NCI-H526 (cell line): ENCODE results near the gene INSYN2B.
"Not testable (repeated sequence)": the region's sequence is repeated elsewhere in the genome, so short reads cannot be mapped to it uniquely, and the experiment has no call there.

Experiments
- DNase-seq, 2 experiments: peaks; one replicate each; lab custom pipeline; 2025; lab: John Stamatoyannopoulos, UW

The INSYN2B gene

DNA sequence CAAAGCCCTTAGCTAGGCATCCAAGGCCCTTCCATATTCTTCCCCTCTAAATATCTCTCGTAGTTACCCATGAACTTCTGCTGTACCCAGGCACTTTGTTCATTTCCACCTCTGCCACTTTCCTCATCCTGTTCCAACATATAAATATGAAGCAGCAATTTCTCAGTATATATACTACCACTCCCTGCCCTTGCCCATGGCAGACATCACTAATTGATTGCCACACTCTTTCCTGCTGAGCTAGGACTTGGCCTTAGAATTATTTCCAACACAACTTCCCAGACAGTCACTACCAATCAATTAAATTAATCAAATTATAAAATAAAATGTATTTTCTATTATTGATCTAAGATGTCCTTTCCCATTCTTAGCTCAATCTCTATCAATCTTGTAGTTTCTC is 8.5 kb downstream of the INSYN2B start:
- no peak for DNase-seq

DNA sequence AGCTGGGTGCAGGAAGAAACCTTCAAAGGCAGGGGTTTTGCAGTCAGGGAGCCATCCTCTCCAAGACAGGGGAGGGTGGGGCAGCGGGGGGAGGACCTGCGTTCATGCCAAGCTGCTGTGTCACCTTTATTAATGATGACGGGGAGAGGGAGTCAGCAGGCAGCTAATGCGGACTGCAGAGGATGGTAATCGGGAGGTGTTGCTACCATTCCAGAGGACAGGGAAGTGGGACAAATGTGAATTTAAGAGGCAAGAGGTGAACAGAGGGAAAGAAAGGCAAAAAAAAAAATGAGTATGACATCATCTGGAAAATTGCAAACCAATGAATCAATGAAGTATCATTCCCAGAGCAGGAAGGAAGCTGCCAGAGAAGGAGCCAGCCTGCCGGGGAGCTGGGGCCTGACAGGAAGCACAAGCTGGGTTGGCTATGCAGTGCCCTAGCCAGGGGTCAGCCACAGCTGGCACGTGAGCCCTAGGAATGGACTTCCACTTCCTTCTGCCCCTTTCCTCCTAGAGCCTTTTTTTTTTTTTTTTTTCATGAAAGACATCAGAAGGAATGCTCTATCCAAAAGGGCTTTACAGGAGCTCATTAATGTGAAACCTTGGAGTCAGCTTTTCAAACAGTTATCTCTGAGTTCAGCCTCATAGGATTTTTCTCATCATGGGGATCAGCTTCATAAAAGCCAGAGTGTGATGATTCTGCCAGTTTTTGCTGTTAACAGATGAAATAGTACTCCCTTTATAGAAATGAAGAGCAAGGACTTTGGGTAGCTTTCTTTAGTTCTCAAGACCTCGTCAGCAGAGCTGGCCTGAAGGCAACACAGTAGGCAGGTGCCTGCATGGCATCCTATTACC is 9.2 kb downstream of the INSYN2B start:
- DNase-seq: no peak

DNA sequence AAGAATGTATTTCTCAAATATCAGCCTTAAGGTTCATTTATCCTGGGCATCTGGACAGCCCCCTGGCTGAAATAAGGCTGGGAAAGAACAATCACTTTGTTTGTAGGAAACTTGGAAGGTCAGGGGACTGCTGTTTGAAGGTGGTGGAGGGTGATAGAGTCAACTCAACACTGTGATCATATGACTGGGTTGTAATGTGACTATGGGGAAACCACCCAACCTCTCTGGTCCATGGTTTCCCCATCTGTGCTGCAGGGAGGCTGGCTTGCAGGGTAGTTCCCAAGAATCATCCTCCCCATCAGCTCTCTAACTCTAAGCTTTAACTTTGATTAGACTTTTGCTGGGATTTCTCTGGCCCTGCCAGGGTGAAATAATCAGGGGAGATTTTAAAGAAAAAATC is 10.0 kb downstream of the INSYN2B start:
- DNase-seq: no peak

- peak; percentile 92 to 94 for DNase-seq
These were observed 16.0 kb downstream of the INSYN2B start for GRCh38 chr5:169964246-169964645.

DNA sequence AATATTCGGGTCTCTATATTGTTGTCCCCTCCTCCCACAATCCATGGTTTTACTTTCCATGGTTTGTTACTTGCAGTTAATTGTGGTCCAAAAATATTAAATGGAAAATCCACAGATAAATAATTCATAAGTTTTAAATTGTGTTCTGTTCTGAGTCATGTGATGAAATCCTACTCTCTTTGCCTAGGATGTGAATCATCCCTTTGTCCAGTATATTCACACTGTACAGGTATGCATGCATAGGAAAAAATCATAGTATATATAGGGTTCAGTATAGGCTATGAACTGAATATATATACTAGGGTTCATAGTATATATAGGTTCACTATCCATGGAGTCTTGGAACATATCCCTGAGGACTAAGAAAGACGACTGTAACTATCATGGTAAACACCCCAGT is 19.6 kb downstream of the INSYN2B start:
- DNase-seq: no peak

- peak; percentile 45 to 82 for DNase-seq
These were observed 22.0 kb downstream of the INSYN2B start for GRCh38 chr5:169958278-169958677.

GRCh38 chr5:169956756-169957155 is 23.5 kb downstream of the INSYN2B start:
- peak; percentile 73 to 74 for DNase-seq

- DNase-seq: no peak
These were observed 24.2 kb downstream of the INSYN2B start for GRCh38 chr5:169956126-169956525.

GRCh38 chr5:169954786-169955185 is 25.5 kb downstream of the INSYN2B start:
- DNase-seq: no peak

DNA sequence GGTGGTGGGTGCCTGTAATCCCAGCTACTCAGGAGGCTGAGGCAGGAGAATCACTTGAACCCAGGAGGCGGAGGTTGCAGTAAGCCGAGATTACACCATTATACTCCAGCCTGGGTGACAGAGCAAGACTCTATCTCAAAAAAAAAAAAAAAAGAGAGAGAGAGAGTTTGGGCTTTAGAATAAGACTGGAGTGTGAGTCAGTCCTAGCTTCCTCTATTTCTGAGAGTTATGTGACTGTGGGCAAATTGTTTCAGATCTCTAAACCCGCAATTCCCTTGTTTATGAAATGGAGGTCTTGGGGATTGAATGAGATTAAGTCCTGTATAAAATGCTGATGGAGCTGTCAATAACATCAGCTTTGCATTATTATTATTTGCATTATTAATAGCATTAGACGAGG is 27.1 kb downstream of the INSYN2B start:
- DNase-seq: not testable (repeated sequence)

DNA sequence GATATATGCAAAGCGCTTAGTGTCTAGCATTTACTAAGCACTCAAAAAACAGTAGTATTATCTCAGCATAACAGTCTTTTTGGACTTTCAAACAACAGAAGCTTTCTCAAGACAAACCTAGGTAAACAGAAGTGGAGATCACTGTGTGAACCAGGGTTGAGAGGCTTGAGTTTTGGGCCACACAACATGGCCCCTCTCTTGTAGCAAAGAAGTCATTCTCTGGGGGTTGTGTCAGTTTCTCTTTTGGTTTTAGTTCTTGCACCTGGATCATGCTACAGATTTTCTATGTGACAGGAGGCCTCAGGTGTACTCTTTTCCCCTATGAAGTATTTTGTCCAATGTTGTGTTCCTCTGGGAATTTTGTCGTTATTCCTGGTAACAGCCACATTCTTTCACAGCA is 30.0 kb downstream of the INSYN2B start:
- DNase-seq: no peak

GRCh38 chr5:169946743-169947295 is 33.5 kb downstream of the INSYN2B start:
- no peak for DNase-seq

DNA sequence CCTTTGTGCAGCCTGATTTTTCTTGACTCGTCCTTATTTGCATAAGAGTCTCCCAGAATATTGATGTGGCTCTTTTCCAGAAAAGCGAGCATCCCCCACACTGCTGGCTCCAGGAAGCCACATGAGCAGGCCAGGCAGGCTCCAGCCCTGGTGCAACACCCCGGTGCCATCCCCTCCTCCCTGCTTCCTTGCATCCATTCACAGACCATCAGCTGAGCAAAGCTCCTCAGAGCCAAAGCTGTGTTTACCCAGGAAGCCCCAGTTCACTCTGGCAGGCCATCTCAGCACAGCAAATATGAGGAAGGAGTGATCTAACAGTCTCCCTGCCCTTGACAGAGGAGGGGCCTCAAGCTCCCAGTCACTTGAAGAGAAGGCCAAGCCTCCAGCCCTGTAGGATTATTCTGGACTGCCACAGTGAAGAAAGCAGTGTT is 34.4 kb downstream of the INSYN2B start:
- DNase-seq: peak; percentile 46 to 64

DNA sequence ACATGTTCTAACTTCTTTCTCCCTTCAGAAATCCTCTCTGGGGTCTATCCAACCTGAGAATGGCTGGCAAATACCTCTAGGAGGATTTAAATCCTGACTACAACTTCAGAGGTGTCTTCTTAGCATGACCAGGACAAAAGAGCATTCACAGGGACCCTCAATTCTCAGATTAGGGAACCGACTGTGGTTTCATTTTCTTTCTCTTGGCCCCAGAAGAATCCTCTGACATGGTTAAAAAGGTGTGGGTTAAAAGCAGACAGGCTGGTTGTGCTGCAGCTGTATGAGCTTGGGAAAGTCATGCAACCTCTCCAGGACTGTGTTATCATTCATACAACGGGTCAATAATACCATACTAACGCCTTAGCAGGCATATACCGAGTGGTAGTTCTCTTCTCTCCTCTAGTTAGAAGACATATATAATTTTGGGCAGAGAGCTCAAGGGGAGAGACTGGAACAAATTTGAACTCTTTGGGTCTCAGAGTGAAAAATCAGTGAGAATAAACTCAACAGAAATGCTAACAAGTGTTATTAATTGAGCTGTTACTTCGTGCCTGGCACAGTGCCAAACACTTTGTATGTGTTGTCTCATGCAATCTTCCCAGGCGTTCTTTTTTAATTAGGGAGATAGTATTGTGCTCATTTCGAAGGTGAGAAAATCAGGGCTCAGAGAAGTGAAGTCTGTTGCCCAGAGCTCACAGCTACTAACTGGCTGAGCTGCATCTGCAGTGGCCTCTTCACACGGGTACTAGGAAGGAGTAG is 35.2 kb downstream of the INSYN2B start:
- no peak for DNase-seq

GRCh38 chr5:169944115-169944514 is 36.2 kb downstream of the INSYN2B start:
- DNase-seq: no peak

- no peak for DNase-seq
These were observed 37.3 kb downstream of the INSYN2B start for GRCh38 chr5:169943026-169943425.

- no peak for DNase-seq
These were observed 38.1 kb downstream of the INSYN2B start for GRCh38 chr5:169942181-169942580.

DNA sequence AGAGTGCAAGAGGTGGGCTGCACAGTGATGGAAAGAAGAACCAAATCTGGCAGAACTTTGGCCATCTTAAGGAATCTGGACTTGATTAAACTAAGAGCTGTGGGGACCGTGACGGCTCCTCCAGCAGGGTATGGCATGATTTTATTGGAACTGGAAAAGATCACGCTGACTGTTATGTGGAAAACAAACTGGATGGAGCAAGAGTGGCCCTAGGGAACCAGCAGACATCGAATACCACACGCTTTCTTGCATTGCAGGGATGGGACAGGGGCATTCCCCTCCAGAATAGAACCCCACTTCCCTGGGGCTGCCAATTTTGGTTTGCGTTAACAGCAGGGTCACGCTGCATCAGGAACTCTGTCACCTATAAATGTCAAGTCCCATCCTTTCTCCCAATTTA is 38.8 kb downstream of the INSYN2B start:
- DNase-seq: no peak

GRCh38 chr5:169939731-169940130 is 40.6 kb downstream of the INSYN2B start:
- DNase-seq: no peak

DNA sequence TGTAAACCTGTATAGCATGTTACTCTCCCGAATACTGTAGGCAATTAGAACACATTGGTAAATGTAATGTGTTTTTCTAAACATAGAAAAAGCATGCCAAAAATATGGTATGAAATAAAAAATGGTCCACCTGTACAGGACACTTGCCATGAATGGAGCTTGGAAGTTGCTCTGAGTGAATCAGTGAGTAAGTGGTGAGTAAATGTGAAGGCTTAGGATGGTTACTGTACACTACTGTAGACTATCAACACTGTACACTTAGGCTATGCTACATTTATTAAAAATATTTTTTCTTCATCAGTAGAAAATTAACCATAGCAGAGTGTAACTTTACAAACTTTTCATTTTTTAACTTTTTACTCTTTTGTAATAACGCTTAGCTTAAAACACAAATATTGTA is 41.9 kb downstream of the INSYN2B start:
- no peak for DNase-seq

GRCh38 chr5:169935762-169936161 is 44.5 kb downstream of the INSYN2B start:
- peak in 1 of 2 experiments; percentile 55 for DNase-seq

DNA sequence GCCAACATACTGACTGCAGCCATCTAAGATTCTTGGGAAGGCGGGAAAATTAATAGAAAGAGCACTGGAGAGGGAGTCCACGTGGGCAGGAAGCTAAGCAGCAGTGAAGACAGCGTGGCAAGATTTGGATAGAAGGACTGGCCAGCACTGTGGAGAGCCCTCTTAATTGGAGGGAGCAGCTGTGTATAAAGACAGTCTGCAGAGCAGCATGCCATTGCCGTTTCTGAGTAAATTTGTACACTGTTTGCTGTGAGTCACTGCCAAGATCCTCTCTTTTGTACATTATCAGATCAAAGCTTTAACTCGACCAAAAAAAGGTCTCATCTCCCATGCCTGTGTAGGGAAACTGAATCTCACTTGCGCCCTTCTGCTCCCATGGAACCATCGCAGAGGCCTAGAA is 45.3 kb downstream of the INSYN2B start:
- no peak for DNase-seq

GRCh38 chr5:169933616-169934015 is 46.7 kb downstream of the INSYN2B start:
- no peak for DNase-seq
